Endodermal cell (in vitro differentiated cells): ENCODE results near the gene IGFBP6. TPM values are rescaled to one million over a fixed set of nuclear protein-coding genes. Genes with fewer than 3 reads are reported as not detected.

Experiments
- DNase-seq: peaks from one replicate; pipeline ENCODE4 v3.0.0-alpha.2; 2017
- H3K27ac ChIP-seq: 2 replicates; pipeline ENCODE4 v1.5.1; 2013; ENCODE audit warnings: mild to moderate bottlenecking, low read depth, low read length, moderate library complexity
- H3K27me3 ChIP-seq: 2 replicates; pipeline ENCODE4 v1.6.1; 2013; ENCODE audit warnings: mild to moderate bottlenecking, low read length, moderate library complexity; ENCODE audit not compliant: insufficient read depth, control insufficient read depth, poor library complexity, severe bottlenecking
- H3K36me3 ChIP-seq: 2 replicates; pipeline ENCODE4 v1.7.0; 2013; ENCODE audit warnings: mild to moderate bottlenecking, low read length, moderate library complexity; ENCODE audit not compliant: control insufficient read depth, insufficient read depth
- H3K4me1 ChIP-seq: one replicate; pipeline ENCODE4 v1.7.0; 2013; ENCODE audit warnings: low read length; ENCODE audit not compliant: control insufficient read depth, insufficient read depth
- H3K4me3 ChIP-seq: 2 replicates; pipeline ENCODE4 v1.5.1; 2013; ENCODE audit warnings: mild to moderate bottlenecking, low read length, moderate library complexity
- H3K9ac ChIP-seq: 2 replicates; pipeline ENCODE4 v1.6.1; 2013; ENCODE audit warnings: mild to moderate bottlenecking, low read length, moderate library complexity; ENCODE audit not compliant: poor library complexity, severe bottlenecking; ENCODE audit errors: extremely low read depth
- H3K9me3 ChIP-seq: 2 replicates; pipeline ENCODE4 v1.6.1; 2013; ENCODE audit warnings: mild to moderate bottlenecking, low read length, moderate library complexity; ENCODE audit not compliant: control insufficient read depth
- H3K27ac Mint-ChIP-seq: 2 replicates; pipeline ENCODE4 v1.8.0; 2020; ENCODE audit warnings: mixed read lengths
- H3K27me3 Mint-ChIP-seq: 2 replicates; pipeline ENCODE4 v1.8.0; 2021; ENCODE audit warnings: mild to moderate bottlenecking, mixed read lengths; ENCODE audit not compliant: insufficient read depth
- H3K36me3 Mint-ChIP-seq: 2 replicates; pipeline ENCODE4 v1.8.0; 2020; ENCODE audit warnings: low read depth, mixed read lengths
- H3K4me1 Mint-ChIP-seq: 2 replicates; pipeline ENCODE4 v1.8.0; 2020; ENCODE audit warnings: mixed read lengths
- H3K4me3 Mint-ChIP-seq: 2 replicates; pipeline ENCODE4 v1.8.0; 2020; ENCODE audit warnings: mild to moderate bottlenecking, moderate library complexity, mixed read lengths
- H3K9me3 Mint-ChIP-seq: 2 replicates; pipeline ENCODE4 v1.8.0; 2020; ENCODE audit warnings: mild to moderate bottlenecking, mixed read lengths
- CTCF ChIP-seq: fragments of 200-600 bp; sonication (generic); conservative IDR thresholded peaks from 2 replicates; pipeline ENCODE4 v1.5.0; 2021; ENCODE audit warnings: antibody characterized with exemption, mild to moderate bottlenecking
- WGBS, 2 experiments: methylation state at CpG; one replicate each; pipeline versions ENCODE4 v1.1.5 to v1.1.7; 2013; ENCODE audit warnings: missing lambda C conversion rate in 2 of 2, mixed read lengths in 1 of 2; ENCODE audit not compliant: insufficient coverage in 1 of 2, insufficient read length in 1 of 2; 5-methylcytosine and 5-hydroxymethylcytosine counted together
- long read RNA-seq, 4 experiments: library from polyadenylated mRNA in 2 of 4; library from RNA in 1 of 4; library from capped mRNA in 1 of 4; stranded (forward) in 3 of 4; unstranded in 1 of 4; transcript quantifications; one replicate each; pipeline ENCODE4 v2.0.0, GENCODE V29; 2020 to 2021; ENCODE audit warnings: inconsistent platforms in 1 of 4
- polyA plus RNA-seq, 2 experiments: library from polyadenylated mRNA; stranded (reverse); fragments of 50-300 nt; gene quantifications; one replicate each; pipeline ENCODE4 v1.2.3, GENCODE V29; 2013
- total RNA-seq, 2 donors: library from RNA; stranded (reverse); fragmentation: NEBNext Ultra II Directional in 1 of 2; extraction: Animal tissue kit (Norgen Biotek cat#: 25700) in 1 of 2; gene quantifications; 2 replicates in 1 of 2; 3 replicates in 1 of 2; pipeline ENCODE4 v1.2.1, GENCODE V29; 2021

IGFBP6 gene
- 10 to 100 TPM; 21.7 to 48.4 TPM for total RNA-seq
- polyA plus RNA-seq (2013, experiment 1 of 2) = 13.5 TPM
- 23.1 TPM for polyA plus RNA-seq (2013, experiment 2 of 2)
- long read RNA-seq, experiment 1, transcript IGFBP6-201 (4 exons, 1,169 nt) = major isoform, 24 of 27 reads
- long read RNA-seq, experiment 1, partial matches to known transcripts = 1 of 27 reads
- long read RNA-seq, experiment 1, other reads (novel, unspliced or antisense) = 2 of 27 reads
- long read RNA-seq, experiment 2, transcript IGFBP6-201 (4 exons, 1,169 nt) = major isoform, 52 of 53 reads
- long read RNA-seq, experiment 2, partial matches to known transcripts = 0 of 53 reads
- long read RNA-seq, experiment 2, other reads (novel, unspliced or antisense) = 1 of 53 reads
- long read RNA-seq, experiment 3, transcript IGFBP6-201 (4 exons, 1,169 nt) = major isoform, 31 of 31 reads
- long read RNA-seq, experiment 3, partial matches to known transcripts = 0 of 31 reads
- long read RNA-seq, experiment 3, other reads (novel, unspliced or antisense) = 0 of 31 reads
- long read RNA-seq, experiment 4, transcript IGFBP6-201 (4 exons, 1,169 nt) = major isoform, 209 of 212 reads
- long read RNA-seq, experiment 4, partial matches to known transcripts = 0 of 212 reads
- long read RNA-seq, experiment 4, other reads (novel, unspliced or antisense) = 2 of 212 reads

- peak within 1 kb of the TSS; percentile 80 for H3K4me3 ChIP-seq
- Mint-ChIP-seq H3K27me3 (peaks cover 49% of the 10 kb centered on the region), H3K36me3 (no peaks in the 10 kb centered on the region), H3K27ac (no peak within 1 kb of the TSS), H3K9me3 (no peaks in the 10 kb centered on the region), H3K4me1 (peaks cover 56% of the 10 kb centered on the region), H3K4me3 (peak within 1 kb of the TSS; percentile 69)
- peak; percentile 88 for DNase-seq
- no peaks in the 10 kb centered on the region for H3K36me3 ChIP-seq
- peak; percentile 35 for TF ChIP-seq CTCF
- no peaks in the 10 kb centered on the region for H3K9me3 ChIP-seq
- H3K9ac ChIP-seq = peak within 1 kb of the TSS; percentile 20
- no peak within 1 kb of the TSS for H3K27ac ChIP-seq
- H3K4me1 ChIP-seq = peaks cover 22% of the 10 kb centered on the region
- peaks cover 31% of the 10 kb centered on the region for H3K27me3 ChIP-seq
- WGBS, 2 experiments = 0 to 1% methylated on average over 18 to 51 of the region's 51 CpGs
These were observed at the start of gene IGFBP6 for GRCh38 chr12:53097564-53098353. Gene IGFBP6 (plus strand): TSS chr12:53097667. CDS start chr12:53097718, 51 bp downstream.

- H3K27me3 Mint-ChIP-seq = peaks cover 17% of the 10 kb centered on the region
- no peaks in the 10 kb centered on the region for H3K9me3 ChIP-seq
- no peaks in the 10 kb centered on the region for H3K9me3 Mint-ChIP-seq
- H3K36me3 Mint-ChIP-seq = peaks cover 5% of the 10 kb centered on the region
- peaks cover 9% of the 10 kb centered on the region for H3K36me3 ChIP-seq
- H3K27ac ChIP-seq = peak overlapping the region; percentile 62
- no peak overlapping the region for H3K4me3 ChIP-seq
- H3K4me3 Mint-ChIP-seq = peak overlapping the region; percentile 44
- peak; percentile 93 for DNase-seq
- H3K9ac ChIP-seq = no peak overlapping the region
- peak overlapping the region; percentile 89 for H3K27ac Mint-ChIP-seq
- peaks cover 39% of the 10 kb centered on the region for H3K4me1 ChIP-seq
- no peaks in the 10 kb centered on the region for H3K27me3 ChIP-seq
- 41 to 50% methylated on average over 1 to 10 of the region's 10 CpGs for WGBS, 2 experiments
- H3K4me1 Mint-ChIP-seq = peaks cover 53% of the 10 kb centered on the region
- TF ChIP-seq CTCF = peak; percentile 23
These were observed 49.3 kb upstream of the IGFBP6 start for GRCh38 chr12:53048033-53048779.
